Activated CD8-positive, alpha-beta memory T cell treated with anti-CD3 and anti-CD28 coated beads, Interleukin-2, amount 50 U/mL, for 1 hour (primary cell): Measurements from ENCODE around the gene DIRAS1.
"Not testable (repeated sequence)": the region's sequence is repeated elsewhere in the genome, so short reads cannot be mapped to it uniquely, and the experiment has no call there.

ENCODE experiments used
- DNase-seq: peaks from one replicate; pipeline ENCODE4 v3.0.0-alpha.2; 2020; ENCODE audit errors: extremely low read depth

Gene DIRAS1

GRCh38 chr19:2726904-2727639 lies 5.9 kb upstream of the DIRAS1 start:
- DNase-seq, result no peak

- no peak for DNase-seq
These were observed 5.1 kb upstream of the DIRAS1 start for GRCh38 chr19:2726160-2726855.

GRCh38 chr19:2724148-2724557 lies 3.0 kb upstream of the DIRAS1 start:
- DNase-seq, result no peak

DNA sequence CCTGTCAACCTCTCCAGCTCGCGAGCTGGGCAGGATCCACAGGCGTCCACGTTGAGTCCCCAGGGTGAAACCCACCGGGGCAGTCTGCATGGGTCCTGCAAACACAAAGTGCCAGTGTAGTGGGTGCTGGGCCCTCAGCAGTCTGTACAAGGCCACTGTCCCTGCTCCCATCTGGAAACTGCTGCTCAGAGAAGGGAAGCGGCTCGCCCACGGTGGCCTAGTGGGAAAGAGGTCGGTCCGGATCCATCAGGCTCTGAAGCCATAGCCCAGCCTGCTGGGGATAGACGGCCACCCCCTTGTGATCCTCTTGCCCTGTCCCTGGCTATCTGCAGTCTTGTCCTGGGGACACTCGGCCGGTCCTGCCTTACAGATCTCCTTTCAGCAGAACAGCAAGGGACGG lies 2.6 kb upstream of the DIRAS1 start:
- no peak for DNase-seq

DNA sequence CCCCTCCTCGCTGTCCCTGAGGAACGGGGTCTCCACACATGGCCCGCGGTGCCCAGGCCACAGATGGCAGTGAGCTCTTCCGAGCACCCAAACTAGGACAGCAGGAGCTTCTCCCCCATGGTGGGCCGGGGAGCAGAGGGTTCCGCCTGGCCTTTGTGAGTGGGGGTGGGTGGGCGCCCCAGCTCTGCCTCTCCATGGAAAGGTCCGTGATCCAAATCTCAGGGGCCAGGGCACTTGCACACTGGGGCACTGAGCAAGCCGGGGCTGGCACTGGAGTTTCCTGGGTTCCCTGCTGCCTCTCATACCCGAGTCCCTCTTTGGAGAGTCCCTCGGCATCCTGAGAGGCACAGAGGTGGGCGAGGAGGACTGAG lies 2.2 kb upstream of the DIRAS1 start:
- no peak for DNase-seq

- no peak for DNase-seq
These were observed 1.6 kb upstream of the DIRAS1 start for GRCh38 chr19:2722541-2723344.

- DNase-seq, result no peak
These were observed 683 bp upstream of the DIRAS1 start for GRCh38 chr19:2721570-2722540.

- DNase-seq, result no peak
These were observed 1.0 kb downstream of the DIRAS1 start for GRCh38 chr19:2719920-2720776.

GRCh38 chr19:2719232-2719735 lies 1.9 kb downstream of the DIRAS1 start:
- no peak for DNase-seq

DNA sequence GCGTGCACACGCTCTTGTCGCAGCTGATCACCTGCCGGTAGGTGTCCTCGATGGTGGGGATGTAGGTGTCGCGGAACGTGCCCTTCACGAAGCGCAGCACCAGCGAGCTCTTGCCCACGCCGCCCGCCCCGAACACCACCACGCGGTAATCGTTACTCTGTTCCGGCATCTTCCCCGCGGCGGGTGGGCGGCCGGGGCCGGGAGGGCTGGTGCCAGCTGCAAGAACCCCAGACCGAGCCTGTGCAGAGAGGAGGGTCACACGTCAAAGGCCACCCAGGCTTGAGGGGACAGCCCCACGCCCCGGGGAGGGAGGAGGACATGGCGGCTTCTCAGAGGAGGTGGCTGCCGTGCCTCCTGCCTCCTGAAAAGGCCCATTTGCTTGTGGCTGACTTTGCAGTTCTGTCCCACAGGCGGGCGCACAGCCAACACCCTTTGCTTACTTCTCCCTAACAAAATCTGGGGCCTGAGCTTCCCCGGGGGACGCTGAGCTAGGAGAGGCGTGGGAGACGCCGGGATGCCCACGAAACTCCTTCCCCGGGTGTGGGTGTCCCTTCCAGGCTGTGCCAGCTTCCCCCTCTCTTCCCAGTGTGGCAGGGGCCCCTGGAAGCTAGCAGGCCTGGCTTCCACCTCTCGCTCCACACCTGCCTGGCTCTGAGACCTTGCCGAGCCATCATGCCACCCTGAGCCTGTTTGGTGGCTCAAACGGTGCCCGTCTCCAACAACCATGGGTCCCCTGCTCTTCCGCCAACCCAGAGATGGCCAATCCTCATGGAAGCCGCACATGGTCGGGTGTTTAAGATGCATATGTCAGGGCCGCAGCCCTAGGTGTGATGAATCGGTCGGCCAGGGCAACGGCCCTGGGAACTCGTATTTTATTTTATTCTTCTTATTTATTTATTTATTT lies 3.3 kb downstream of the DIRAS1 start:
- DNase-seq, result no peak

DNA sequence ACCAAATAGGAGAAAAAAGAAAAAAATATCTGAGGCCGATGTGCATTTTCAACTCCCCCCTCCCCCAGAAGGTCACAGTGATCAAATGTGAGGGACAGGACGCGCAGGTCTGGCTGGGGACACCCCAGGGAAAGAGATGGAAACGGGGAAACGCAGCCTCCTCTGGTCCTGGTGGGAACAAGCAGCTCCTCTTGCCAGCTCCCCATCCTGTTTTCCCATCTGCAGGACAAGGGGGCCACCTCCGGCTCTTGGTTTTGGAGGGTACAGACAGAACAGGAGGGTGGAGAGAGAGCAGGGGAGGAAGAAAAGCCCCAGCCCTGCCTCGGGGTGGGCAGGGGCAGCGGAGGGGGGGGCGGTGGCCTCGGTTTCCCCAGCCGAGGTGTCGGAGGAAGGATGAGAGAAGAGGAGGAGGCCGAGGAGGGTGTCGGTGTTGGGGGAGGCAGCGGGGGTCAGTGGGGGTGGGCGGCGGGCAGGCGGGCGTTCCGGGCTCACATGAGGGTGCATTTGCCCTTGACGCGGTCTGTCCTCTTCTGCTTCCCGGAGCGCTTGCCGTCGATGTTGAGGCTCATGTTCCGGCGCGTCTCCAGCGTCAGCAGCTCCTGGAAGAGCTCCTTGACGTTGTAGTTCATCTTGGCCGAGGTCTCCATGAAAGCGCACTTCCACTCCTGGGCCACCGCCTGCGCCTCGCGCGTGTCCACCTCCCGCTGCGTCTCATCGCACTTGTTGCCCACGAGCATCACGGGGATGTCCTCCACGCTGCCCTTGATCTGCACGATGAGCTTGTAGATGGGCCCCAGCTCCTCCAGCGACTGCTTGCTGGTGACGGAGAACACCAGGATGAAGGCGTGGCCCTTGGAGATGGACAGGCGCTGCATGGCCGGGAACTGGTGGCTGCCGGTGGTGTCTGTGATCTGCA lies 4.2 kb downstream of the DIRAS1 start:
- no peak for DNase-seq

DNA sequence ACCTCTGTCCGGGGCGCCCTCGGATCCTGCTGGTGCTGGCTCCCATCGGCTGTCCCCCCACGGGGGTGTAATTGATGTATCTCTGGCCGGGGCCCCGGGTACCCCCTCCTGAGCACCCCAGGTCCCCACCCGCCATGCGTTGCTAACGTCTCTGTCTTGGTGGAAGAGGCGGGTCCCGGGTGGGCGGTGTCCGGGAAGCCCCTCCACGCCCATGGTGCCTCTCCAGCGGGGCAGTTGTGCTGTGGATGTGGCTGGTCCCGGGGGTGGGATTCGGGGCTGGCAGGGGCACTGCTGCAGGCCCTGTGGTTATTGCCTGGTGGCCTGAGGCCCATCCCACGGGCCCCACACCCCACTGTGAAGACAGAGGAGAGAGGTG lies 4.9 kb downstream of the DIRAS1 start:
- no peak for DNase-seq

- no peak for DNase-seq
These were observed 5.5 kb downstream of the DIRAS1 start for GRCh38 chr19:2715470-2716274.

DNA sequence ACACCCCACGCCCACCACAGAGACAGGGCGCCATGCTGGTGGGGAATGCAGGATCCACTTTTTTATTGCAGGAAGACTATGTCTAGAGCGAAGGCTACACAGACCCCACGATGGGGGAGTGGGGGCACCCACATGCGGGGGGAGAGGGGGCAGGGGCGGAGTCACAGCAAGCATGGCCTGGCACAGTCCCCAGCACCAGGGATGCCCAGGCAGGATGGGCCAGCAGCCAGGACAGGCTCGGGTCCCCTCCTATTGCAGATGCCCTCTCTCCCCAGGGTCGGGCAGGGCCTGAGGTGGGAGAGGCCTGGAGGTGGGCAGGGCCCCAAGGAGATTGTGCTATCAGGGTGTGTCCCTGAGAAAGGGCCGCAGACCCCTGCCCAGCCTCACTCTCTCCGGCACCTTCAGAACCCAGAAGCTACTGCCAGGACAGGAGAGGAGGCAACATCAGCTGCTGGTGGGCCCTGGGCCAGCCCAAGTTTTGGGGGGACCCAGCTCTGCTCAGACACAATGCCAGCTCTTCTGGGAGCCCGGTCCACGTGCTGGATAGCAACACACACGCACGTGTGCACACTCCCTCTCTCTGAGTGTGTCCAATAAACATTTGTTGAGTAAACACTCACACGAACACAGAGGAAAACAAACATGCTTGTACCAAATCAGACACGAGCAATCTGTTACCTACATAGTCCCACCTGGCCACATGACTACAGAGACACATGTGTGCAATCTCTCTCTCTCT lies 6.5 kb downstream of the DIRAS1 start:
- DNase-seq, result no peak

DNA sequence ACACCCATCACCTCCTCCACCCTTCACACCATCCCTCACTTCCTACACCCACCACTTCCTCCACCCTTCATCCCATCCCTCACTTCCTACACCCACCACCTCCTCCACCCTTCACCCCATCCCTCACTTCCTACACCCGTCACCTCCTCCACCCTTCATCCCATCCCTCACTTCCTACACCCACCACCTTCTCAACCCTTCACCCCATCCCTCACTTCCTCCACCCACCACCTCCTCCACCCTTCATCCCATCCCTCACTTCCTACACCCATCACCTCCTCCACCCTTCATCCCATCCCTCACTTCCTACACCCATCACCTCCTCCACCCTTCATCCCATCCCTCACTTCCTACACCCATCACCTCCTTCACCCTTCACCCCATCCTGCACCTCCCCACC lies 7.1 kb downstream of the DIRAS1 start:
- DNase-seq, result not testable (repeated sequence)

DNA sequence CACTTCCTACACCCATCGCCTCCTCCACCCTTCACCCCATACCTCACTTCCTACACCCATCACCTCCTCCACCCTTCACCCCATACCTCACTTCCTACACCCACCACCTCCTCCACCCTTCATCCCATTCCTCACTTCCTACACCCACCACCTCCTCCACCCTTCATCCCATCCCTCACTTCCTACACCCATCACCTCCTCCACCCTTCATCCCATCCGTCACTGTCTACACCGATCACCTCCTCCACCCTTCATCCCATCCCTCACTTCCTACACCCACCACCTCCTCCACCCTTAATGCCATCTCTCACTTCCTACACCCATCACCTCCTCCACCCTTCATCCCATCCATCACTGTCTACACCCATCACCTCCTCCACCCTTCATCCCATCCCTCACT lies 8.0 kb downstream of the DIRAS1 start:
- DNase-seq, result not testable (repeated sequence)

- DNase-seq, result no peak
These were observed 9.3 kb downstream of the DIRAS1 start for GRCh38 chr19:2711875-2712205.
